ENCODE data around the gene SMYD4.
A peak's percentile ranks its signal among the peaks of the same experiment; 100 is the strongest.
"Not testable (repeated sequence)": the region's sequence is repeated elsewhere in the genome, so short reads cannot be mapped to it uniquely, and the experiment has no call there.

Gene SMYD4

DNA sequence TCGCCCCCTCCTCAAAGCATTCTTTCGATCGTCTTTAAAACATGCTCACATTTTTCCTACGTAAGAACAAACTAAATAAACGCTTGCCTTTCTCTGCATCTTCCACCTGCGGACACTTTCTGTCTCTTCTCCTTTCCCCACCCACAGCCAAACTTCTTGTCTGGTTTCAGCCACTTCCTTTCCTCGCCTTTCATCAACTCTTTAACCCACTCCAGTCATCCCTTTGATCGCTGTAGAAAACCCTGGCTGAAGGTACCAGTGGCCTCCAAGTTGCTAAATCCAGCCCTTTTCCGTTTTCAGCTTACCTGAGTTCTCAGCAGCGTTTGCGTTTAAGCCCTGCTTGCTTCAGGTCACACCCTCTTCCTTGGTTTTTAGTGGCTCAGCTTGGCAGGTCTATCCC lies 586 bp upstream of the SMYD4 start:
- no peak for DNase-seq (ENCODE audit: low read depth)

GRCh38 chr17:1829216-1829591 lies 498 bp downstream of the SMYD4 start:
- DNase-seq (ENCODE audit: low read depth), result no peak

GRCh38 chr17:1820528-1821252 lies 9.0 kb downstream of the SMYD4 start:
- DNase-seq (ENCODE audit: low read depth), result no peak

DNA sequence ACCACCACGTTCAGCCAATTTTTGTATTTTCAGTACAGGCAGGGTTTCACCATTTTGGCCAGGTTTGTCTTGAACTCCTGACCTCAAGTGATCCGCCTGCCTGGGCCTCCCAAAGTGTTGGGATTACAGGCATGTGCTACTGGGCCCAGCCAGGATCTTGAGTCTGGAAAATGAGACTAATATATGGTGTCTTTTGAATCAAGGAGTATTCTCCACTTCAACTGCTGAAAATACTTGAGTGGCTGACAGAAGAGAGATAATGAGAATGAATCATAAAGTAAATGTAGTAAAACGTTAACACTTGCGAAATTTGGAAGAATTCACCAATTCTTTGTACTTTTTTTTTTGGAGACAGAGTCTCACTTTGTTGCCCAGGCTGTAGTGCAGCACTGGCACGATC lies 16.6 kb downstream of the SMYD4 start:
- DNase-seq (ENCODE audit: low read depth), result no peak

- DNase-seq (ENCODE audit: low read depth), result no peak
Observed at GRCh38 chr17:1810450-1811103, 19.1 kb downstream of the SMYD4 start.

- DNase-seq (ENCODE audit: low read depth), result not testable (repeated sequence)
Observed at GRCh38 chr17:1809815-1810214, 19.9 kb downstream of the SMYD4 start.

DNA sequence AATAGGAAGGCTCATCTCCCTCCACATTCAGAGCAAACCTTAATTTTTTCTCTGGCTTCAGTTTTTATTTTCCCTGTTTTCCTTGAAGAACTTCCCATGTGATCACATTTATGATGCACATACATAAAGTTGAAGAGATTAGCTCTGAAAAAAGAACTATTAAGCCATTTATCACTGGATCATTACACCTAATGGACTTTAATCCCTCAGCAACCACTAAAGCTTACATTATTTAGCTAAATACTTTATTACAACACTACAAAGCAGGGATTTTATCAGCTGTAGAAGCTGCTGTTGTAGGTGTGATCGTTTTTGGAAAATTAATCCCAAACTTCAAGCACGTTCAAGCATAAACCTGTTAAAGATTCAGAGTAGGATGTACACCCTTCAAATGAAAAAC lies 21.1 kb downstream of the SMYD4 start:
- no peak for DNase-seq (ENCODE audit: low read depth)

DNA sequence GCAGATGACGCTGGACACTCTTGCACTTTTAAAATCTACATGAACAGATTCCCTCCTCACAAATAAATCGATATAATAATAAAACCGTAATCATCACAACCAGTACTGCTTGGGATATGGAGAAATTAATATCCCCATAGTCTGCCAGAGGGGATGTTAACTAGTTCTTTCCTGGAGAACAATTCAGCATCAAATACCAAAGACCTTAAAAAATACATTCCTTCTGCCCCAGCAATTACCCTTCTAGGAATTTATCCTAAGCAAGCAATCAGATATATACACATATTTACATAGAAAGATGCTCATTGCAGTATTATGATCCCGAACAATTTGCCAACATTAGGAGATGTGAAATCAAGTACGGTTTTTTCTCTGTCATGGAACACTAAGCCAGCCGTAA lies 21.8 kb downstream of the SMYD4 start:
- no peak for DNase-seq (ENCODE audit: low read depth)

DNA sequence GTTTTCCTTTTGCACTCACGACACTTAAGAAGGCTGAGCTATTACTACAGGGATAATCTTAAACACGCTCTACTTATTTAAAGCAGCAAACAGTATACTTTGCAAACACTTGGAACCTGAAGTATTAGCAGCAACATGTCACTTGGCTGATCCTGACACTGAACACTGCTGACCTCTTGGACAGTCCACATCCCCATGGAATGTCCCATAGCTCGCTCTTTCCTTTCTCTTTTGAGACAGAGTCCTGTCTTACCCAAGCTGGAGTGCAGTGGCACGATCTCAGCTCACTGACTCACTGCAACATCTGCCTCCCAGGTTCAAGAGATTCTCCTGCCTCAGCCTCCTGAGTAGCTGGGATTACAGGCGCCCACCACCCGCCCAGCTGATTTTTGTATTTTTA lies 26.4 kb downstream of the SMYD4 start:
- no peak for DNase-seq (ENCODE audit: low read depth)

DNA sequence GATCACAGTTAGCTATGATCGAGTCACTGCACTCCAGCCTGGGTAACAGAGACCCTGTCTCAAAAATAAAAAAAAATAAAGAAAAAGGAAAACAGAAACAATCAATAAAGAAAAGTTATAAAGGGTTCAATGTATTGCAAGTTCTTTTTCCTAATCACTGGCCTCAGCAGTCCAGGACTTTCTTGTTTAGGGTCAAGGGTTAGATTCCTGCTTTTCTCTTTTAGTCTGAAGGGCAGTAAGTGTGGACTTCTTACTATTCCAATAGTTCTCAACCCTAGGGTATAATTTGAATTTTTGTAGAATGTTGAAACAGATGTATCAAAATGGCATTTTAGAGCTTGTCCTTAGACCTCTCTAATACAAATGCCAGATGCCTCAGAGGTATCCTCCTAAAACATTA lies 27.3 kb downstream of the SMYD4 start:
- no peak for DNase-seq (ENCODE audit: low read depth)

- no peak for DNase-seq (ENCODE audit: low read depth)
Observed at GRCh38 chr17:1800712-1801111, 29.0 kb downstream of the SMYD4 start.

DNA sequence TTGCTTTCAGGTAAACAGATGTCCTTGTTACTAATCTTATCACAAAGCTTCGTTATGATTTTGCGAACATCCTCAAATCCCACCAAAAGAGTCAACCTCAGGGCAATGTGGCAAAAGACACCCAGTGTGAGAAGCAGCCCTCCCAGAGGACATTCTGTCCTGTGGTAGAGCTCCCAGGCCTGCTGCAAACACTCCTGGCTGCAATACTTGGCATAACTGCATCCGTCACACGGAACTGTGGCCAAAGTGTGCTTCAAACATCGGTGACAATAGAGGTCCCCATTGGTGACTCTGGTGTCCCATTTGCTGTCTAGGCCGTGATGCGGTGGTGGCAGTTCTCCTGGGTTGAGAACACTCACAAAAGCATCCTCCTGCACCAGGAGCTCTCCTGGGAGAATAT lies 29.5 kb downstream of the SMYD4 start:
- no peak for DNase-seq (ENCODE audit: low read depth)

DNA sequence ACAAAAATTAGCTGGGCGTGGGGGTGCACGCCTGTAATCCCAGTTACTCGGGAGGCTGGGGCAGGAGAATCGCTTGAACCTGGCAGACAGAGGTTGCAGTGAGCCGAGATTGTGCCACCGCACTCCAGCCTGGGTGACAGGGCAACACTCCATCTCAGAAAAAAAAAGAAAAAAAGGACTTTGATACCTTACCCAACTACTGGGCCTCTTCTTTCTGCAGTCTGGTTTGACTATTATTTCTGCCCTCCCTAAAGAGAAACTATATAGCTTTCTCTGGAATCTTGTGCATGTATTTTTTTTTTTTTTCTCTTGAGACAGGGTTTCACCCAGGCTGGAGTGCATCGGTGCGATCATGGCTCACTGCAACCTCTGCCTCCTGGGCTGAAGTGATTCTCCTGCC lies 31.9 kb downstream of the SMYD4 start:
- not testable (repeated sequence) for DNase-seq (ENCODE audit: low read depth)

- no peak for DNase-seq (ENCODE audit: low read depth)
Observed at GRCh38 chr17:1797323-1797722, 32.4 kb downstream of the SMYD4 start.

DNA sequence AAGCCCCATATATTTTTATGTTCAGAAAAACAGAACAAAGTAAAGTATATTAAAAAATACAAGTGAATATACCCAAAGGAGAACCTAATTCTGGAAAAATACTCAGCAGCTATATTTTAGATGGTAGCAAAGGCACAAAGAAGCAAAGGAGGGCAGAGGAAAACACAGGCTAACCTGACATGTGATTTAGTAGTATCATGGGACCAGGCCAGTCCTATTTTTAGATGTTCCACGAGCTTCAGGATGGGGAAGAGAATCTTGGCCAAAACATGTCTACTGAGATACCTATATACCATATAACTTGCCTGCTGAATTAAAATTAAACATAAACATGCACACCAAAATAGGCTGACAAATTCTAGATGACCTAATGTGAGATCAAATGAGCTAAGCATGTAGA lies 32.9 kb downstream of the SMYD4 start:
- DNase-seq (ENCODE audit: low read depth), result no peak

DNA sequence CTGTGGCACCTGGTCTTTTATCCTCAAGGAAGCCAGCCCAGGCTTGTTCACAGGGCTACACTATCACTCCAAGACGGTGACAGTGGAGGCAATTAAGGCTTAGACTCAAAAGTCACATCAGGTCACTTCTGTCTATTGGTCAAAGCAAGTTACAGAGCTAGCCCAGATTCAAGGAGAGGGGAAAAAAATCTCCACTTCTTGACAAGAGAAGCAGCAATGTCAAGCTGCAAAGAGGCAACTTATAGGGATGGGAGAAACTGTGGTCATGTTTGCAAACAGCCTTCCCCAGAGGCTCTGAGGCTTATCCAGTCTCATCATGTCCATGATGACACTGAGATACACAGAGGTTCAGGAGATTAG lies 36.3 kb downstream of the SMYD4 start:
- DNase-seq (ENCODE audit: low read depth), result no peak

GRCh38 chr17:1792495-1793446 lies 36.9 kb downstream of the SMYD4 start:
- no peak for DNase-seq (ENCODE audit: low read depth)

DNA sequence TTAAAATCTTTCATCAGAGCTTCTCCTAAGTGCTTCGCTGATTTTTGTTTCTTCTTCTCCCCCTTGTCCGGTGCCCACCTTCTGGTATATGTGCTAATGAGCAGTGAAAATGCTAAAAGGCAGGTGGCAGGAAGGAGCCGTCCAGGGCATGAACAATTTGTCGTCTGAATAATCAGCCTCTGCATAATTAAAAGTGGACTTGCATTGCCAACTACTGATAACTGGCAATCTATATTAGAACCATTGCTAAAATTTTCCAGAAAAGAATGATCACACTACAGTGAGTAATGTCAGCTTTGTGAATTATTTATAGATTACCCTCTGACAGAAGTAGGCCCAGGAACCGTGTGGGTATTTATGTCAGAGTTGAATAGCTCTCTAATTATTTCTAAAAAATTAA lies 39.8 kb downstream of the SMYD4 start:
- no peak for DNase-seq (ENCODE audit: low read depth)

DNA sequence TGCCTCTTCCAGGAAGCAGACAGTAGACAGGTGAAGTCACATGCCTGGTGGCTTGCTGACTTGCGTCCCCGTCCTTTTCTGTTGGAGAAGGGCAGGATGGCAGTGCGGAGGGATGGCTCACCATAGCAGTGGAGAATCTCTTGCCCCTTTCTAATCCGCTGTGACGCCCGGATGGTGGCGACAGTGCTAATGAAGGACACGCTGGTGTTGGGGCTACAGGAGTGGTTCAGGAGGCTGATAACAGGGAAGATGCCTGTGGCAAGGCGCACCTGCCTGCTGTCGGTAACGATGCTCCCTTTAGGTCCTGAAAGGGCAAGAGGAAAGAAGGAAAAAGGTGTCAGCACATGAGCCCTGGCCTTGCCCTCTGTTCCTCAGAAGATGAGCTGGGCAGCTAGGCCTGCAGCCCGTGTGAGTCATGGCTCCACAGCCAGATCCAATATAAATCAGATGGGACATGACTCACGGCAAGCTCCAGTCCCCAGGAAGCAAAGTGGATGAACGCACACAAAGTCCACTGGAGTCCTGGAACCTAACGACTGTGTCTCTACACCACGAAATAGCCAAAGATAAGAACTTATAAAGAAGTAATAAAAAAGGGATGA lies 42.3 kb downstream of the SMYD4 start:
- peak; percentile 80 for DNase-seq (ENCODE audit: low read depth)

DNA sequence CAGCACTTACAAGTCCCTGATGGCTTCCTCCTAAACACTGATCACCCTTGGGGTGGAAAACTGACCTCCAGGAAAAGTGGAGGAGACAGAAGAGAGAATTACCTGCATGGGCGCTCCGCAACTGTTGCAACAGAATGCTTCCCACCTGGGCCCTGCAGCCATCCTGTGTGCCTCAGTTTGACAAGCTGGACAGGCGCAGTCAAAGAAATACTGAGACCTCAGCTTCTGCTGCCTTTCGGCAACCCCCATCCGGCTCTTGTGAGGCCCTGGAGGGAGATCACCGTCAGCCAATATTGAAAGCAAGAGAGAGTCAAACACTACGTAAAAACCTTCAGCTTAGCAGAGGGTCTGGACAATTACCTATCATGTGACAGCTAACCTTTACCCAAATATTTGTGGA lies 43.0 kb downstream of the SMYD4 start:
- DNase-seq (ENCODE audit: low read depth), result no peak

- peak; percentile 48 for DNase-seq (ENCODE audit: low read depth)
Observed at GRCh38 chr17:1785930-1786329, 43.8 kb downstream of the SMYD4 start.

DNA sequence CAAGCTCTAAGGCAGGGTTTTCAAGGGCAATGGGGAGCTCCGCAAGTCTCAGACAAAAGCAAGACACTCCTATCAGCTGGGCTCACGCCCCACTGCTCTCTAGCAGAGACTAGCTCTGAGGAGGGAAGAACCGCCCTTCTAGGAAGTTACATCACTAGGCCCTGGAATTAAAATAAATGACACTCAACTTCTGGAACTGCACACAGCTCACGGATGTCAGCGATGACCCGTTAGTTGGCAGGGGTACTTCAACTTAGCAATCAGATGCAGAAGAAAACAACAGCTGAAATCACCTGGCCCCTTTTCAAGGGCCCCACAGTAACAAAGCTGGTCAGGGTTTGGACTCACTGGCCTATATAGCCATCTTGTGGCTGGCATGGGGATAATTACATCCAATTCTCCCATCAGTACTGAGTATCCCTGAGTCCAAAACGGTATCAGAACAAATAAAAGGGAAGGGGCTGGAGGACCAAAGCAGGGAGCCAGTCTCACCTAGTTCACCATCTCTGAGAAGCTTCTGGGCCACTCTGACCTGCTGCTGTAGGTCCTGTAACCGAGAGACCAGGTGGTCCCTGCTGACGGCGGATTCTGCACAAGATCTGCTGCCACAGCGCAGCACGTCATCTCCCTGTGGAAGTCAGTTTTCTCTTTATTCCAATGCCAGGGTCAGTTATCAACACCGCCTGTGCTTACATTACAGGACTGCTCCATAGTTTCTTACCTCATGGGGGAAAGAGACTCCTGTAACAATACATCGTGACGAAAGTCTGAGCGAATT lies 45.7 kb downstream of the SMYD4 start:
- peak; percentile 88 for DNase-seq (ENCODE audit: low read depth)

All from fibroblast of the conjunctiva (primary cell).